ENCODE results near the gene ADD1.

- TF ChIP-seq YY1 (IDR thresholded peaks at IDR 0.05; ENCODE audit: insufficient read depth, insufficient read length) = no peak
- TF ChIP-seq SUZ12 (IDR thresholded peaks at IDR 0.05; ENCODE audit: extremely low read depth, insufficient read depth, insufficient read length) = no peak
These were observed 99.1 kb downstream of the ADD1 start for GRCh38 chr4:2942532-2943363.

All from NT2/D1 (cell line).